Dedifferentiated amniotic fluid mesenchymal stem cell (primary cell): Measurements from ENCODE around the gene FGGY.

Experiments
- DNase-seq: peaks from one replicate; pipeline ENCODE4 v3.0.0-alpha.2; 2016; ENCODE audit errors: extremely low spot score

Gene FGGY

DNA sequence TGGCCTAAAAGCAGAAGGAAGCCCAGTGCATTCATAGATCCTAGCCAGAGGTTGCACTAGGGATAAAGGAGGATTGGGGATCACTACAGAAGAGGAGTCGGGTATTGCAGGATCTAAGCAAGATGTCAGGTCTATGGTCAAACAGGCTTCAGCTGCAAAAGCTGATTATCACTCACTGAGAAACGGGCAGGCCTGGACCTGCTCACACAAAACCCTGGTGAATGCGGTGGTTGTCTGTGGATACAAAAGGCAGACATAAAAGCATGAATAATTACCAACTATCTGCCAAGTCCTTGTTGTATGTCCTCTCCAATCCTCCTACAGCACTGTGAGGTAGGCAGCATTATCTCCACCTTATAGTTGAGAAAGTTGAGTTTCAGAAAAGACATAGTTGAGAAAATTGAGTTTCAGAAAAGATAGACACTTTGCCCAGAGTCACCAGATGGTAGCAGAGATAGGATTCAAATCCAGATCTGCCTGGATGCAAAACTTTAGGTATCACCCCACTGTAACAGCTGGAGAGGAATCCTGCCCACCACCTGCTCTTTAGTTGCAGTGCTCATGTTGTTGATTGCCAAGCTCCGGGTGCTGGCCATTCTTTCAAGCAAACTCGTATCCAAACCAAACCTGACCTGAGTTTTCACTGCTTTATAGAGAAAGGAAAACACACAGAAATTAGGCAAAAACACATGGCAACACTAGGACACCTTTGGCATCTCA lies 468.3 kb downstream of the FGGY start:
- no peak for DNase-seq

DNA sequence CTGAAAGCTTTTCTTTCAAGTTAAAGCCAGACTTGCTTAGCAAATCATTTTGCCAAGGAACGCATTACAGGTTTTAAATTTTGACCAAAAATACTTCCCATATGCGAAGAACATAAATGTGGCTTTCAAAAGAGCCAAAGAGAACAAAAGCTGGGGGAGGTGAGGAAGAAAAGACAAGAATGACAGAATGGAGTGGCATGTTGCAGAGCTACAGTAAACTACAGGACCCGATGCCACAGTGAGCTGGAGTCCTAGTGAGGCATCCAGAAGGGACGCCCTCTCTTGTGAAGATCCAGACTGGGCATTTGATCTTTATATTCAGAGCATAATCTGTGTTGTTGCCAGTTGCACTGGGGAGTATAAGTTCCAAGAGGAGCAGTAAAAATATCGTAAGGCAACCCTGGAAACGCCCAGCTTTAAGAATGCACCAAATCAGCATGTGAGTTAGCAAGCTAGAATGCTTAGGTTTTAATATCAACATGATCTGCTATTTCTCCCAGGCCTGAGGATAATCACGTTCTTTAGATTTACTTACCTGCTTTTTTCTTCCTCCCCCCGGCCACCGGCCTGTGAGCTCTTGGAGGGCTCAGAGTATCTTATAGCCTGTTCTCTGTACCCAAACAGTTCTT lies 469.4 kb downstream of the FGGY start:
- DNase-seq: no peak

DNA sequence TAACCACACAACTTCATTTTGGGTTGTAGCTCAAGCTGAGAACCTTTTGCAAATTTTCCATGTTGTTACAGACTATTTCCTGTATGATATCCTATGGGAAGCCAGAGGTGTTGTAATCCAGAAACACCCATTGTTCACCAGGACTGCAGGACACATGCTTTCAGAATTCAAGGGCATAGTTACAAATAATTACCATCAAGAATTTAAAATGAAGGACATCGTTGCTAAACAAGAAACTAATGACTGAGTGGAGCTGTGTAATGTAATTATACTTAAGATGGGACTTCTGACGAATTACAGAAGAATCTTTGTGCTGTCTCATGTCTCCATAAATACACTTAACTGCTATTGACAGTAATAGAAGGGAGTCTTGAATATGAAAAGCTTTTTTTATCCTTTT lies 470.2 kb downstream of the FGGY start:
- DNase-seq: no peak

DNA sequence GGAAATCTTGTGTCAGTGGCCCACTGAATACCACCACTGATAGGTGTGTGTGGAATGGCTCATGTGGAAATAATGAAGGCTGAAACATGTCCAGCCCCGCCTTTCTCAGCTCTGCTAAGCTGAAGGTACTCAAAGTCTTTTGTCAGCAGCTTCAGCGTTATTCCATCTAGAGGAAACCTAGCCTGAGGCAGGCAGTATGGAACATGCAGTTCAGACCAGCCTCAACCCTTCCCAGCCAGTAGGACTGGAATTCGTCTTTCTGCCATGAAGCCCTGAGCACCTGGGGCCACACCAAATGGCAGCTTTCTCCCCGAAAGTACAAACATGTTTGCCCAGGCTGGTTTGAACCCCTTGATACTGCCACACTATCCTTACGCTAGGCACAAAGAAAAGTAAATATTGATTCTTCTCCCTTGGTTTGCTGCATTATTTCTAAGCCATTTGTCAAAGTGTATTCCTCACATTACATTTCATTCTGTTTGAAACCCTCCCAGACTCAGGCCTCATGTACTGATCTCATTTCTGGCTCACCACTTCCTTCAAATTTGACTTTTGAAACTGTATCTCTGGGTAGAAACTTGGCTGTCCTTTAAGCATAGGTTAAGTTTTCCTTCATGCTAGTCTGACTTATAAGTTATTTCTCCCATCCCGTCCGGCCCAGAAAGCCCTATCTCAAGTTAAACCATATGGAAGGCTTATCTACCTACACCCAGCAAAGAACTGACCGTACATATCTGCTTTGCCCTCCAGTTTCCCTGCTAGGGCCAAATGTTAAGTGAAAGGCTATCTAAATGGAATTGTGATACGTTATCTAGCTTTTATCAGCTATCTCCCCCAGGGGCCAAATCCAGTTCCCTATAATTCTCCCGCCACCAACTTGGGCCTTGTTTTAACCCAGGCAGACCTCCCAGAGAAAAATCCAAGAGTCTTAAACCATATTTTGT lies 472.2 kb downstream of the FGGY start:
- no peak for DNase-seq

DNA sequence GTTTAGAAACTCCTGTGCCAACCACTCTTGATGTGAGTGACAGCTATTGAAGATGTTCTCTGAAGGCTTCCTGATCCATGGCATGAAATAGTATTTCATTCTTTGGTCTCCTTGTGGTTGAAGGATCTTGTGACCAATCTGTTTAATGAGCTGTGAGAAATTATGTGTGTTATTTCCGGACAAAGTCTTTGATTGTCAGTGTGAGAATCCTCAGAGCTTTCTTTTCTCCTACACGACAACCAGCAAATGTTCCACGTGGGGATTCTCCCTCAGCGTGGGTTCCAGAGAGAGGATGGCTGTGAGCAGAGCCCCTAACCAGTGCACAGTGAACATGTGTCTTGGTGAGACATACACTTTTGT lies 472.8 kb downstream of the FGGY start:
- no peak for DNase-seq

DNA sequence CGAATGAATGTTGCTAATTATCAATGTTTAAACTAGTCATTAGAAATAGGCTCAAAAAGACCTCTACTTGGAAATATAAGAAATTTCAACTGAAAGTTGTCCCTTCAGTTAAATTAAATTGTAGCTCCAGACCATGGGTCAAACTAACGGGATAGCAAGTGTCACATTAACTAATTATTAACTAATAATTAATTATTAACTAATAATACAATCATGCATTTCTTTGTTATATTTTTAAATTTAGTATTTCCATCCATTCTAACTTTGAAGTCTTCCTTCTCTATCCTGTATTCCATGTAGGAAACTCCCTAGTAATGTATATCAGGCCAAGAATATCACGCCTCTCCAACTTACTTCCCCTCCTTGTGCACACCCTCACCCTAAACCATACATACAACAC lies 474.5 kb downstream of the FGGY start:
- no peak for DNase-seq

DNA sequence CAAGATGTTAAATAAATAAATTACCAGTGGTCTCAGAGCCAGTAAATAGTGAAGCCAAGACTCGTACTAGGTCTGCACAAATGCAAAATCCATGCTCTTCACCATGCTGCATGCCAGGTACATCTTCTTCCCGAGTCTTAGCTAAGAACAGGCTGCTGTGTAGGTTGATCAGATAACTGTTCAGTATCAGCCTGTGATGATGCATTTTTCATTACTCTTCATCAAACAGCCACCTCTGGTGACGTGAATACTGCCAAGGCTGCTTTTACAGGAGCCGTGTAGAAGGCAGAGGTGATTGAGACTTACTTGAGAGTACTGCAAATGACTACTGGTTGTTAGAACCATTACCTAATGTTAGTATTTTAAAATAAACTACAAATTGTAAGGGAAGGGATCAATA lies 478.6 kb downstream of the FGGY start:
- no peak for DNase-seq

DNA sequence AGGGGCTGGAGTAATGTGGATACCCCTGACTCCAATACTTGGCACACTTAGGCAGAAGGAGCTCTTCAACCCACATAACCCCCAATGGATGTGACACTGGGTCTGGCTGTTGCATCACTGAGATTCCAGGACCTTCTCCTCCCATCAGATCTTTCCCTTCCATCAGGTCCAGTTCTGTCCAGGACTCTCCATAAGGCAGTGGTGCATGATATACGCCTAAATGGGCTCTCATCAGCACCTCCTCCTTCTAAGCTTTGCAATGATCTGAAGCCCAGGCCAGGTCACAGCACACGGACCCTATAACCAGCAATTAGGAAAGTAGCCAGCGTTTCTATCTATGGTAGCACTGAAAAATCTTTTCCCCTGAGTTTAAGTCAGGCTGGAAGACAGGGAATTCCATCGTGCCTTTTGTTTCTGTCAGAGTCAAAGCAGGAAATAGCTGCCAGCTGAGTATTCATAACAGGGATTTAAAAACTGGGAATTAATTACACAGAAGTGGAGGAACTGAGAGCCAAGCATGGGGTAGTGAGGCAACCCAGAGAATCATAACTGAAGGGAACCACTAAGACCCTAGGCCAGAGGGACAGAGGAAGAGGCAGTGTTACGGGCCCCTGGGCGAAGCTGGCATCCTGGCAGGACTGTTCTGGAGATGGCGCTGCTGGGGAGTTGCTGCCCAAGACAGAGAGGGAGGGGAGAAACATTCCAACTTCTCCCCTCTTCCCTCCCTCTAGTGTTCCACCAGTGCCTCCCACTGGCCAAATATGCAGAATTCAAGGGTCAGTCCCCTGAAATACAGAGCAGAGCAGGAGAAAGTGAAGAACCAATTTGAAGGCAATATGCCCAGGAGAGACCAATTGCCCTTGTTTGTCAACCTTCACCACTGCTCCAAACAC lies 480.3 kb downstream of the FGGY start:
- peak; percentile 22 for DNase-seq

DNA sequence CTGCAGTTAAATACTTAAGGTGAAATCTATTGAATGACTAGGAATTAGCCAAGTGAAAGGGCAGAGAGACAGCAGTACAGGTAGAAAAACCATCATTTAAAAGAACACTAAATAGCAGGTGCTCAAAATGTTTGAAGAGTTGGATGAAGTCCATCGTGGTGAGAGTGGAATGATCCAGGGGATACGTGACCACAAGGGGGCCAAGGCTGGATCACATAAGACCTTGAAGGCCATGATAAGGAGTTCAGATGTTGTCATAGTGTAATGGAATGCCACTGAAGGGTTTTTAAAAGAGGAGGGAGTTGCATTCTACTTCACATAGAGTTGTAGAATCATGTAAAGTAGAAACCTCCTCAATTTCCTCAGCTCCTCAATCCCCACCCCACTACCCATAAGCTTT lies 483.1 kb downstream of the FGGY start:
- DNase-seq: no peak

DNA sequence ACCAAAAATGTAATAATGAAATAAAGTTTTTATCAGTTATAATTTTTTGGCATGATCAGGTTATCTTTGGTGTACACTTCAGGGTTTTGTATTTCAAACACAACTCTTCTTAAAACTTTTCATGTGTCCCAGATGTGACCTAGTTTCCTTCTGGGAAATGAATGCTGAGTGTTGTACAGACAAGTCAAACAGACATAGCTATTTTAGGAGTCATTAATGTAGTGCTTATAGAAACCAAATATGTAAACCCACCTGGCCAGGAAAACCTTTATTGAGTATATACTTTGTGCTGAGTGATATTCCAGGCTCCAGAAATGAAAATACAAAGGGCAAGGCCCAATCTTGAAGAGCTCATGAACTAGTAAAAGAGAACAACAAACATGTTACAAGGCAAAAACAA lies 491.9 kb downstream of the FGGY start:
- no peak for DNase-seq

DNA sequence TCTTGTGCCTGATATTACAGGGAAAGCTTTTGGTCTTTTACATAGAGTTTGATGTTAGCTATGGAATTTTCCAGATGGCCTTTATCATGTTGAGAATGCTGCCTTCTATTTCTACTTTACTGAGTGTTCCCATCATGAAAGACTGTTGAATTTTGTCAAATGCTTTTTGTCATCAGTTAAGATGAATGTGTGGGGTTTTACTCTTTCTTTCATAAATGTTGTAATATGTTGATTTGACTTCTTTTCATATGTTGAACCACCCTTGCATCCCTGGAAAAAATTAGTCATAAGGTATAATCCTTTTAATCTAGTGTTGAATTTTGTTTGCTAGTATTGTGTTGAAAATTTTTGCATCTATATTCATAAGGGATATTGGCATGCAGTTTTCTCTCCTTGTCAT lies 501.7 kb downstream of the FGGY start:
- no peak for DNase-seq

DNA sequence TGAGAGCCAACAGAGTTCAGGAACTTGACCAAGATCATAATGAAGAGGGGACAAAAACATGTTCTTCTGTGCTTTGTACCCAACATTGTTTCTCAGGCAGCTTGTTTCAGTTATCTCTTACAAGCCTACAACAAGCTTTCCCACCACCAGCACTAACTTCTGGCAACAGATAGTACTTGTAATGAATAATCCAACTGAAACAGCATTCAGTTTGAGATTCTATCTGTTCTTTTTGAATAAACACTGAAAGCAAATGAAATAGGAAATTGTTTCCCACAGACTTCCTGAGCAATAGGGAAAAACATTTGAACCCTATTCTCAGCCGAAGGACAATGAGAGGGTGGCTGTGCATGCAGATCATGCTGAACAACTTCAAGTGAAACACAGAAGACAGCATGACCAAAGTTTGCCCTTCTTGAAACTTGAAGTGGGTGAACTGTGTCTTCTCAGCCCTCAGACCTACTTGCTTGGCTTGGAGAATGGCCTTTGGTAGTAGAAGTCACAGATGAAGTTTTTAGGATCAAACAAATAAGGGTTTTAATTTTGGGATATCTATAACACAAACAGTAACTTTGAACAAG lies 506.7 kb downstream of the FGGY start:
- no peak for DNase-seq

DNA sequence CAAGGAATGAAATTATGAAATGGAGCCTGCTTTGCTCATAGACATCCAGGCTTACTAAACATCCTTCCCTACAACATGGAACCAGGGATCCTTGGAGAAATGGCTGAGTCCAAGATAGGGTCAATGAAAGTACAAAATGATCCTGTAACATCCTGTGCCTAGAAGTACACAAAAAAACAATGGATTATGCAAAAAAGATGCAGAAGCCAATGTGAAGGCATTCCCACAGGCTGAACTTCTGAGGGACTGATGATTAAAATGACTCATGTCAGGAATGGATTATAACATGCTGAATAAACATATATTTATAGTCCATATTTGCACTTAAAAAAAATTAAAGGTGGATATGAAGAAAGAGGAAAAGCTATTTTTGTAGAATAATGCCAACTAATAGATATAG lies 507.4 kb downstream of the FGGY start:
- DNase-seq: no peak

DNA sequence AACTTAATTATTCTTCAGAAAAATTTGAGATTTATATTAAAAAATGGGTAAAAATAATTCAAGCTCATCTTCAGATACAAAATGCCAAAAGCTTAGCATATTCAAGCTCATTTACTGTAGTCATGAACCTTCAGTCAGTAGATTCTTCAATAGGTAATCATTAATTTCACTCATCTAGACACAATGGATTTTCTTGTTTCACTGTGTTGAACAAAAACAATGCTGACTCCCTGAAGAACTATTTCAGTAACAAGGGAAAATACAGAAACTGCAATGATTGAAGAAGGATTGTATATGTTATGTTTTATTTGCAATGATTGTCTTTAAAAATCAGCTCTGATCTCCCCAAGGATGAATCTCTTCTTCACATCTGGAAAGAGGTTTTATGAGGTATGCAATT lies 508.7 kb downstream of the FGGY start:
- DNase-seq: no peak
